CD4-positive, alpha-beta T cell treated with Interleukin-15 for 4 hours (primary cell): Measurements from ENCODE around the gene APOD.
"Not testable (repeated sequence)": the region's sequence is repeated elsewhere in the genome, so short reads cannot be mapped to it uniquely, and the experiment has no call there.

Experiments
- DNase-seq: peaks from one replicate; pipeline ENCODE4 v3.0.0-alpha.2; 2020; ENCODE audit warnings: low spot score

The APOD gene

GRCh38 chr3:195583831-195584542, at the start of gene APOD:
APOD (minus strand) TSS chr3:195583940; CDS start chr3:195579461, 4,479 bp downstream.
- no peak for DNase-seq

GRCh38 chr3:195633351-195633750, 49.6 kb upstream of the APOD start:
- DNase-seq, result not testable (repeated sequence)

- not testable (repeated sequence) for DNase-seq
Observed at GRCh38 chr3:195632501-195633185, 48.9 kb upstream of the APOD start.

- not testable (repeated sequence) for DNase-seq
Observed at GRCh38 chr3:195632046-195632445, 48.3 kb upstream of the APOD start.

GRCh38 chr3:195630938-195631495, 47.3 kb upstream of the APOD start:
- DNase-seq, result not testable (repeated sequence)

DNA sequence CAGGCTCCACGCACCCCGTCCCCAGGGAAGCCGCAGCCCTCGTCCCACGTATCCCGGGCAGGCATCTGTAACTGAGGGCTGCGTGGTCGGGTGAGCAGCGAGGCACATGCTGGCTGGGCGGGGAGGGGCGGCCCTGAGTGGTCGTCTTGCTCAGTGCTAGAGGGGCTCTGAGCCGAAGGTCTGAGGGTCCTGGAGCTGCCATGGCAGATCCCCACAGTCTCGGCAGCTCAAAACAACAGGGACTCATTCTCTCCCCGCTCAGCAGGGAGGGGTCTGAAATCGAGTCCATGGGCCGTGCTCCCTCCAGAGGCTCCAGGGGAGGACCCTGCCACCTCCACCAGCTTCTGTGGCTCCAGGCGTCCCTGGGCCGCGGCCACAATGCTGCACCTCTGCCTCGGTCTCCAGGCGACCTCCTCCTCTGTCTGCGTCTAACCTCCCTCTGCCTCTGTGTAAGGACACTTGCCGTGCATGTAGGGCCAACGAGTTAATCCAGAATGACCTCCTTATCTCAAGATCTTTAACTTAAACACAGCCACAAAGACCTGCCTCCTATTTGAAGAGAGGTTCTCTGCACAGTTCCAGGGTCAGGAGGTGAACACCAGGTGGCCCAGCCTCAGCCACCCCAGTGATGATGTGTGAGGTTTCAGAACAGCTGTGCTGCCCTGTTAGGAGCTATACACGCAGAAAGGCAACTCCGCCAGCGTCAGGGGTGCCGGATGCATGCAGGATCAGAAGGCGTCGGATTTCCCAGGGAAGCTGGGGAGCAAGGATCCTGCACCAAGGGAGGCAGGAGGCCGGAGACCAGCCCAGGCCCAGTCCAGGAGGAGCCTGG, 46.6 kb upstream of the APOD start:
- DNase-seq, result not testable (repeated sequence)

- DNase-seq, result not testable (repeated sequence)
Observed at GRCh38 chr3:195629682-195630081, 45.9 kb upstream of the APOD start.

DNA sequence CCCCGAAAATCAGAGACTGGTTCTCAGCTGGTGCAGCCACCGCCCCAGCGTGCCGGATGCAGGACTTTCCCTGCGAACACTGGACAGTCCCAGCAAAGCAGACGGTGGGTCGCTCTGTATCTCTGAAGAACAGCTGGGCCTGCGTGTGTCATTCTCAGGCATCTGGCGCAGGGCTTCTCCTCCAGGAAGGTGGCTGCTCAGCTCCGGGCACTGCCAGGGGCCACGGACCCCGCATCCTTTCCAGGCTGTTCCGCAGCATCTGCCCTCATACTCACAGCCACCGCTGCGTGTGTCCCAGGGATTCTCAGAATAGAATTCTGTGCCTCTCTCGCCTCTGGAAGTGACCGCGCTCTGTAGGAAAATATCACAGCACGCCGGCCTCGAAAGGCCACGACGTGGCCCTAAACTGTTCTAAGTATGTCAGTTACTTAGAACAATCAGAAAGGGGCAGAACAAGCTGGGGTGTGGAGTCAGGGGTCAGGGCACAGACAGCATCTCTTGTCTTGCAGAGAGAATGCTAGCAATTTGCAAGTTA, 44.7 kb upstream of the APOD start:
- not testable (repeated sequence) for DNase-seq

DNA sequence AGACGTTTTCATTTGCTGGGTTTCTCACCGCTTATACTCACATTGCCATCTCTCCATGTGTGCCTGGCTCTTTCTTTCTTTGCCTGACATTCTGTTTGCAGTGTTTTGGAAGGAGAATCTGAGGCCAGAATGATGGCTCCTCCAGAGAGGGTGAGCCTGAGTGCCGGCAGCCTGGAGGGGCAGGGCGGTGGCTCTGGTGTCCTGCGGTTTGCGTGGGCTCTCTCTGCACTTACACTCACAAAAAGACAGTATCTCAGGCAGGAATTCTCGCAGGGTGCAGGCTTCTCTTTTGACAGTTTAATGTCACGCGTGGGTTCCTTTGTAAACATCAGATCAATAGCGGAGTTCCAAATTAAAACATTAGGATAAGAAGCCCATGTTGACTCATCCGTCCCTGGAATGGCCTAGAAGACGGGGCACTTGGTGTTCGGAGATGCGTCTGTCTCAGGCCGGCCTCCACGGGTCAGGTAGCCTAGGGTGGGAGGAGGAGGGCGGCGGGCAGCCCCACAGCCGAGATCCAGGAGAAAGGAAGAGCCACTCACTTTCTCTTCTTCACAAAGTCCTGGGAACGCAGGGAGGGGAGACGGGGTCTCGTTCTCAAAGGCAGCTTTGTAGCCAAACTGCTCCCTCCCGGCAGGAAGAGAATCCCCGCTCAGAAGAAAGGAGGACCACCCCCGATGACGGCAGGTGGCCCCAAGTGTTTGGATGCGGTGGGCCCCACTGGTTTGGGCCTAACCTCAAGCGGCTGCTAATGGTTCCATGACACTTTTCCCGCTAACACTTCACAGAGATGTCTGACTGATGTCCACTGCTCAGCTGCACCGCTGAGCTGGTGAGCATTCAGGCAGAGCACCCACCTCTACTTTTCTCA, 44.0 kb upstream of the APOD start:
- not testable (repeated sequence) for DNase-seq

- not testable (repeated sequence) for DNase-seq
Observed at GRCh38 chr3:195624603-195625560, 41.1 kb upstream of the APOD start.

- DNase-seq, result not testable (repeated sequence)
Observed at GRCh38 chr3:195624171-195624570, 40.4 kb upstream of the APOD start.

GRCh38 chr3:195623217-195623965, 39.7 kb upstream of the APOD start:
- DNase-seq, result not testable (repeated sequence)

DNA sequence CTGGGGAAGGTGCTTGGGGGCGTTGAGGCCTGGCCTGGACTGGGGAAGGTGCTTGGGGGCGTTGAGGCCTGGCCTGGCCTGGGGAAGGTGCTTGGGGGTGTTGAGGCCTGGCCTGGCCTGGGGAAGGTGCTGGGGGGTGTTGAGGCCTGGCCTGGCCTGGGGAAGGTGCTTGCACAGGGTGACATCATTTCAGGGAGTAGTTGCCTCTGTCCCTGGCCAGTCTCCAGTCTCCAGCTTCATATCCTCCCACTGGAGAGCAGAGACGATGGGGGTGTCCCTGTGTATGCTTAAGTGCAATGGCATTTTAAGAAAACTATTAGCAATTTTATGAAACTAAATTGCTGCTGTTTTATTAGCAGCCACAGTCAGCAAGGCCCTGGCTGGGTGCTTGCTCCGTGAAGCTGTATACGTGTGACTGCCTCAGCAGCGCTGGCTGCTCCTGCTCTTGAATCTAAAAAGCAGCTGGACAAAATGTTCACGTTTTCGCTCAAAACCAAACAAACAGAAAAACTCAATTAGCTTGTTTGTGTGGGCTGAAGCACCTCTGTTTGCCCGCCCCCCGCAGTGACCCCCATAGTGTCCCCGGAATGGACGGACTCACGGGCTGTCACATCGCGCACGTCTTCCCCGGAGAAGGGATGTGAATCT, 38.9 kb upstream of the APOD start:
- not testable (repeated sequence) for DNase-seq

DNA sequence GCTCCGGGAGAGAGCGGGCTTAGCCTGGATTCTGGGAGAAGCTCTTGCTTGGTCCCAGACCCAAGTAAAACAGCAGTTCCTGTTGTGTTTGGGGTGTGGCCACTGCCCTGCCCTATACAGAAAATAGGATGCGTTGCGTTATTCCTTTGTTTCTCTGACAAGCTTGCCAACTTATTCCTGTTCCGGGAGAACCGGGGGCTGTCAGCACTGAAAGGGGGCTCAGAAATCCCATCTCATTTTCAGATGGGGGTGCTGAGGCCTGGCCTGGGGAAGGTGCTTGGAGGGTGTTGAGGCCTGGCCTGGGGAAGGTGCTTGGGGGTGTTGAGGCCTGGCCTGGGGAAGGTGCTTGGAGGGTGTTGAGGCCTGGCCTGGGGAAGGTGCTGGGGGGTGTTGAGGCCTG, 38.3 kb upstream of the APOD start:
- DNase-seq, result not testable (repeated sequence)

- not testable (repeated sequence) for DNase-seq
Observed at GRCh38 chr3:195621095-195621494, 37.4 kb upstream of the APOD start.

GRCh38 chr3:195620476-195620875, 36.7 kb upstream of the APOD start:
- not testable (repeated sequence) for DNase-seq

- DNase-seq, result not testable (repeated sequence)
Observed at GRCh38 chr3:195619591-195620369, 36.0 kb upstream of the APOD start.
